Fibroblast of pulmonary artery (primary cell): ENCODE data around the gene ELAC1.

ENCODE experiments used
- DNase-seq: peaks from one replicate; pipeline ENCODE4 v3.0.0-alpha.2; 2010; ENCODE audit warnings: low read depth
- H3K4me3 ChIP-seq: replicated peaks from 2 replicates; pipeline ENCODE4 v1.5.1; 2011; ENCODE audit warnings: low read depth, mild to moderate bottlenecking, control low read depth, low read length, moderate library complexity
- TF ChIP-seq, protein P1 (sequence below): IDR thresholded peaks from 2 replicates; pipeline ENCODE4 v1.5.1; 2011; ENCODE audit warnings: mild to moderate bottlenecking, control low read depth, low read length, inconsistent platforms; ENCODE audit errors: missing control alignments

Gene ELAC1

DNA sequence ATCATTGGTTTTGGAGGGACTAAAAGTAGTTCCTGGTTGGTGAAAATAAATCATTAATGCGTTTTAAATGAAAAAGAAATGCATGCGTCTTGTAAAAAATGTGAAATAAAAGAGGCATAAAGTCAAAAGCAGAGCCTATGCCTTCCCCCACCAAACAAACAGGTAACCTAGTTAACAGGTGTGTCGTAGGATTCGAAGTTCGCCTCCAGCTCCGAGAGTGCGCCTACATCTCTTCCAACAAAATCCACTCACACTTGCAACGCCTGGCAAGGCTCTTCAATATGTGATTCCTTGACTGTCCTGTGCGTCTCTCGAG, 61.5 kb downstream of the ELAC1 start:
- DNase-seq: no peak
- TF ChIP-seq, protein P1, sequence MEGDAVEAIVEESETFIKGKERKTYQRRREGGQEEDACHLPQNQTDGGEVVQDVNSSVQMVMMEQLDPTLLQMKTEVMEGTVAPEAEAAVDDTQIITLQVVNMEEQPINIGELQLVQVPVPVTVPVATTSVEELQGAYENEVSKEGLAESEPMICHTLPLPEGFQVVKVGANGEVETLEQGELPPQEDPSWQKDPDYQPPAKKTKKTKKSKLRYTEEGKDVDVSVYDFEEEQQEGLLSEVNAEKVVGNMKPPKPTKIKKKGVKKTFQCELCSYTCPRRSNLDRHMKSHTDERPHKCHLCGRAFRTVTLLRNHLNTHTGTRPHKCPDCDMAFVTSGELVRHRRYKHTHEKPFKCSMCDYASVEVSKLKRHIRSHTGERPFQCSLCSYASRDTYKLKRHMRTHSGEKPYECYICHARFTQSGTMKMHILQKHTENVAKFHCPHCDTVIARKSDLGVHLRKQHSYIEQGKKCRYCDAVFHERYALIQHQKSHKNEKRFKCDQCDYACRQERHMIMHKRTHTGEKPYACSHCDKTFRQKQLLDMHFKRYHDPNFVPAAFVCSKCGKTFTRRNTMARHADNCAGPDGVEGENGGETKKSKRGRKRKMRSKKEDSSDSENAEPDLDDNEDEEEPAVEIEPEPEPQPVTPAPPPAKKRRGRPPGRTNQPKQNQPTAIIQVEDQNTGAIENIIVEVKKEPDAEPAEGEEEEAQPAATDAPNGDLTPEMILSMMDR: no peak
- H3K4me3 ChIP-seq: peak overlapping the region; percentile 91

DNA sequence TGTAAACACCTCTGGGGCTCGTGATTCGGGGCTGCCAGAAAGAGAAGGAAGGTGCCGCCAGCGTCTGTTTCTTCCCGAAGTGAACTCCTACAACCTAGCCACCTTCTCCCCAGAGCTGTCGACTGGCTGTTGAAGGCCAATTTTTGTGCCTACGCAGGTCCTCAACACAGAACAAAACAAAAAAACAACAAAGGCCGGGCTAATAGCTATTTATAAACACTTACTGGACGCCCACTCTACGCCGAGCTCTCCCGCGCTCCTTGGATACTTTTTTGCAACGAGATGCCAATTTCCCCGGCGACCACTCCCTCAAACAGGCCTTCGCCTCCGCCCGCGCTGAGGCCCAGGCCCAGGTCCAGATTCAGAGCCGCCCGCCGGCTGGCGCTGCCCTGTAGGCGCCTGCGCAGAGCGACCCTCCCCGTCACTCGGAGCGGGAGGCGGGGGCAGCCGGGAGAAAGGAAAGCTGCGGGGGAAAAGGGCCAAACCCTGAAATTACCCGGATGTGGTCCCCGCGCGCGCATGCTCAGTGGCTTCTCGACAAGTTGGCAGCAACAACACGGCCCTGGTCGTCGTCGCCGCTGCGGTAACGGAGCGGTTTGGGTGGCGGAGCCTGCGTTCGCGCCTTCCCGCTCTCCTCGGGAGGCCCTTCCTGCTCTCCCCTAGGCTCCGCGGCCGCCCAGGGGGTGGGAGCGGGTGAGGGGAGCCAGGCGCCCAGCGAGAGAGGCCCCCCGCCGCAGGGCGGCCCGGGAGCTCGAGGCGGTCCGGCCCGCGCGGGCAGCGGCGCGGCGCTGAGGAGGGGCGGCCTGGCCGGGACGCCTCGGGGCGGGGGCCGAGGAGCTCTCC, 62.1 kb downstream of the ELAC1 start, which contains the start of gene SMAD4:
TSS of gene SMAD4 (plus strand) at position 520 of the 843 bp plus-strand sequence. CDS start 16,834 bp downstream, outside the sequence.
- H3K4me3 ChIP-seq: peak within 1 kb of the TSS; percentile 91
- TF ChIP-seq, protein P1: no peak
- DNase-seq: peak; percentile 97

DNA sequence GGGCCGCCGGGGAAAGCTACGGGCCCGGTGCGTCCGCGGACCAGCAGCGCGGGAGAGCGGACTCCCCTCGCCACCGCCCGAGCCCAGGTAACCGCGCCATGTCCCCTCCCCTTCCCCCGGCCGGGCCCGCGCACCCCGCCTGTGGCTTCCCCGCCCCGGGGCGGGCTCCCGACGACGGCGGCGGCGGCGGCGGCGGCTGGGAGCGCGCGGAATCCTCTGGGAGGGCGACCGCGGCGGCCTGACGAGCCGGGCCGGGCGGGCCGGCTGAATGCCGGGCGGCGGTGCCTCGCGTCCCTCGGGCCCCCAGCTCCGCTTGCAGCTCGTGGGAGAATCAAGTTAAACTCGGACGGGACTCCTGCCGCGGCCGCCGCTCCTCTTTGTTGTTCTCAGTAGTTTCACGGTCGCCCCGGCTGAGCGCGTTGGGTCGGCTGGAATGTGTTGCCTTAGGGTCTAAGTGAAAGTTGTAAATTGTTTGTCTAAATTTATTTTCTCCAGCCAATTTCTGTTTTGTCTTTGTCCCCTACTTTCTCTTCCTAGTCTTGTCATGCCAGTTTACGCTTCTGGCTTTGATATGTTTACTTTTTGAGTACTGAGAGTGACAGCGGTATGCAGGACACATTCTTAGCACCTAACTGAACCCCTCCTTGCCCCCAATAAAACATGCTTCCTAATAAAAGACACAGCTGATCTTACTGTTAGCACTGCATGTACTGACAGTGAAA, 62.9 kb downstream of the ELAC1 start:
- peak overlapping the region; percentile 91 for H3K4me3 ChIP-seq
- TF ChIP-seq, protein P1: no peak
- peak; percentile 45 for DNase-seq

DNA sequence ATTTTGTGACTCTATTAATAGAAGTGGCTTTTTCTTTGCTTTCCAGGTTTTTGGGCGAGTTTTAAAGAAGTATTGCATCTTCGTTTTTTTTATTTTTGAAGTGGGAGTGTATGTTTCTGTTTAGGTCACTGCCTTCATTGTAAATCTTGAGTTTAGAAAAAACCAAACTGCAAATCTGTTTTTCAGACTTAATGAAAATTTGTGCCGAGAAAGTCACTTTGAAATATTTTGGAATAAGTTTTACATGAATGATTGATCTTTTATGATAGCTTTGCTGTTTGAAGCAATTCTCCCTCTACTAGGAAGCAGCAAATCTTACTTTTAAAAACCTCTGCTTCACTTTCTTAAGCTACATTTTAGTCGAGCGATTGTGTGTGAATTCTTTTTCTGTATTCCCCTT, 64.4 kb downstream of the ELAC1 start:
- DNase-seq: no peak
- H3K4me3 ChIP-seq: peak overlapping the region; percentile 91
- TF ChIP-seq, protein P1: no peak

DNA sequence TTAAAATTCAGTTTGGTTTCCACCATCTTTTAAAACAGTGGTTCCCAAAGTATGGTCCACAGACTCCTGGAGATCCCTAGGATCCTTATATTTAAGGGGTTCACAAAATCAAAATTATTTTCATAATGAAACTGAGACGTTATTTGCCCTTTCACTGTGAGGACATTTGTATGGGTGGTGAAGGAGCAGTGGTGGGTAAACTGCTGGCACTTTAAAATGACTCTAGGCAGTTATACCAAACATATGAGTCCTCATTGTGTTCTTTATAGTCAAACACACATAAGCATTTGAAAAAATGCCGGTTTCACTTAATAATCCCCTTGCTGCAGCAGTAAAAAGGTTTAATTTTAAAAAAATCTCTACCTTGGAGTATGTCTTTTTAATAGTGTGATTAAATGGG, 69.4 kb downstream of the ELAC1 start:
- H3K4me3 ChIP-seq: no peak overlapping the region
- TF ChIP-seq, protein P1: no peak
- DNase-seq: no peak
